ENCODE data around the gene HPSE. TPM values are rescaled to one million over a fixed set of nuclear protein-coding genes. Genes with fewer than 3 reads are reported as not detected.

The HPSE gene
- total and polyA plus RNA-seq, 2 experiments from 2014 or later: 2.2 to 2.9 TPM

DNA sequence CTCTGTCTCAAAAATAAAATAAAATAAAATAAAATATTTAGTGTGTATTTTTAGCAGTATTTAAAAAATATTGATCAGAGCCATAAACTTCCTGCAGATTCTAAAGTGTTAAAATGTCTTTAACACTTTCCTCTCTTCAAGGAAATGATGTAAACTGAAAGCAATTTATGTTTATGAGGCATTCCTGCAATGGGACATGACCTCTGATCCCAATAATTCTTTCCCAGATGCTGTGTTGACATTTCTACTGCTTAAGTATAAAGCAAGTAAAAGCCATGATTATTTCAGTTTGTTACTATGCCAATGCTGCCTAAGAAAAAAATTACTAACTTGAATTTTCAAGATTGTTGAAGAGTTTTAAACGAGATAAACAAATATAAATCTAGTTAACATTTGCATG, 79.1 kb downstream of the HPSE start:
- H3K27me3 Mint-ChIP-seq (ENCODE audit: insufficient read depth, low read depth, poor library complexity): peaks cover 1% of the 10 kb centered on the region
- Histone ChIP-seq H3K27me3 (ENCODE audit: insufficient read depth) (no peaks in the 10 kb centered on the region), H3K79me2 (replicated peaks; ENCODE audit: insufficient read depth) (no peaks in the 10 kb centered on the region), H4K20me1 (replicated peaks; ENCODE audit: insufficient read depth) (no peaks in the 10 kb centered on the region), H3F3A (replicated peaks; ENCODE audit: low read depth) (no peaks in the 10 kb centered on the region), H3K4me3 (no peak overlapping the region), H3K27ac (ENCODE audit: low read depth) (no peak overlapping the region), H3K4me1 (ENCODE audit: insufficient read depth) (no peaks in the 10 kb centered on the region), H3K4me2 (no peak overlapping the region), H3K36me3 (ENCODE audit: insufficient read depth) (no peaks in the 10 kb centered on the region), H3K9me2 (ENCODE audit: insufficient read depth) (no peaks in the 10 kb centered on the region), H2AFZ (no peak overlapping the region)
- no peak overlapping the region for H3K27ac Mint-ChIP-seq
- H3K36me3 Mint-ChIP-seq (ENCODE audit: low read depth): no peaks in the 10 kb centered on the region; the same call in 2 of the 3 replicates
- no peak overlapping the region for H3K4me3 Mint-ChIP-seq
- DNase-seq (ENCODE audit: low spot score) (no peak), ATAC-seq (no peak)
- H3K4me1 Mint-ChIP-seq: peaks cover 4% of the 10 kb centered on the region; the same call in 2 of the 3 replicates
- TF ChIP-seq, protein P1, sequence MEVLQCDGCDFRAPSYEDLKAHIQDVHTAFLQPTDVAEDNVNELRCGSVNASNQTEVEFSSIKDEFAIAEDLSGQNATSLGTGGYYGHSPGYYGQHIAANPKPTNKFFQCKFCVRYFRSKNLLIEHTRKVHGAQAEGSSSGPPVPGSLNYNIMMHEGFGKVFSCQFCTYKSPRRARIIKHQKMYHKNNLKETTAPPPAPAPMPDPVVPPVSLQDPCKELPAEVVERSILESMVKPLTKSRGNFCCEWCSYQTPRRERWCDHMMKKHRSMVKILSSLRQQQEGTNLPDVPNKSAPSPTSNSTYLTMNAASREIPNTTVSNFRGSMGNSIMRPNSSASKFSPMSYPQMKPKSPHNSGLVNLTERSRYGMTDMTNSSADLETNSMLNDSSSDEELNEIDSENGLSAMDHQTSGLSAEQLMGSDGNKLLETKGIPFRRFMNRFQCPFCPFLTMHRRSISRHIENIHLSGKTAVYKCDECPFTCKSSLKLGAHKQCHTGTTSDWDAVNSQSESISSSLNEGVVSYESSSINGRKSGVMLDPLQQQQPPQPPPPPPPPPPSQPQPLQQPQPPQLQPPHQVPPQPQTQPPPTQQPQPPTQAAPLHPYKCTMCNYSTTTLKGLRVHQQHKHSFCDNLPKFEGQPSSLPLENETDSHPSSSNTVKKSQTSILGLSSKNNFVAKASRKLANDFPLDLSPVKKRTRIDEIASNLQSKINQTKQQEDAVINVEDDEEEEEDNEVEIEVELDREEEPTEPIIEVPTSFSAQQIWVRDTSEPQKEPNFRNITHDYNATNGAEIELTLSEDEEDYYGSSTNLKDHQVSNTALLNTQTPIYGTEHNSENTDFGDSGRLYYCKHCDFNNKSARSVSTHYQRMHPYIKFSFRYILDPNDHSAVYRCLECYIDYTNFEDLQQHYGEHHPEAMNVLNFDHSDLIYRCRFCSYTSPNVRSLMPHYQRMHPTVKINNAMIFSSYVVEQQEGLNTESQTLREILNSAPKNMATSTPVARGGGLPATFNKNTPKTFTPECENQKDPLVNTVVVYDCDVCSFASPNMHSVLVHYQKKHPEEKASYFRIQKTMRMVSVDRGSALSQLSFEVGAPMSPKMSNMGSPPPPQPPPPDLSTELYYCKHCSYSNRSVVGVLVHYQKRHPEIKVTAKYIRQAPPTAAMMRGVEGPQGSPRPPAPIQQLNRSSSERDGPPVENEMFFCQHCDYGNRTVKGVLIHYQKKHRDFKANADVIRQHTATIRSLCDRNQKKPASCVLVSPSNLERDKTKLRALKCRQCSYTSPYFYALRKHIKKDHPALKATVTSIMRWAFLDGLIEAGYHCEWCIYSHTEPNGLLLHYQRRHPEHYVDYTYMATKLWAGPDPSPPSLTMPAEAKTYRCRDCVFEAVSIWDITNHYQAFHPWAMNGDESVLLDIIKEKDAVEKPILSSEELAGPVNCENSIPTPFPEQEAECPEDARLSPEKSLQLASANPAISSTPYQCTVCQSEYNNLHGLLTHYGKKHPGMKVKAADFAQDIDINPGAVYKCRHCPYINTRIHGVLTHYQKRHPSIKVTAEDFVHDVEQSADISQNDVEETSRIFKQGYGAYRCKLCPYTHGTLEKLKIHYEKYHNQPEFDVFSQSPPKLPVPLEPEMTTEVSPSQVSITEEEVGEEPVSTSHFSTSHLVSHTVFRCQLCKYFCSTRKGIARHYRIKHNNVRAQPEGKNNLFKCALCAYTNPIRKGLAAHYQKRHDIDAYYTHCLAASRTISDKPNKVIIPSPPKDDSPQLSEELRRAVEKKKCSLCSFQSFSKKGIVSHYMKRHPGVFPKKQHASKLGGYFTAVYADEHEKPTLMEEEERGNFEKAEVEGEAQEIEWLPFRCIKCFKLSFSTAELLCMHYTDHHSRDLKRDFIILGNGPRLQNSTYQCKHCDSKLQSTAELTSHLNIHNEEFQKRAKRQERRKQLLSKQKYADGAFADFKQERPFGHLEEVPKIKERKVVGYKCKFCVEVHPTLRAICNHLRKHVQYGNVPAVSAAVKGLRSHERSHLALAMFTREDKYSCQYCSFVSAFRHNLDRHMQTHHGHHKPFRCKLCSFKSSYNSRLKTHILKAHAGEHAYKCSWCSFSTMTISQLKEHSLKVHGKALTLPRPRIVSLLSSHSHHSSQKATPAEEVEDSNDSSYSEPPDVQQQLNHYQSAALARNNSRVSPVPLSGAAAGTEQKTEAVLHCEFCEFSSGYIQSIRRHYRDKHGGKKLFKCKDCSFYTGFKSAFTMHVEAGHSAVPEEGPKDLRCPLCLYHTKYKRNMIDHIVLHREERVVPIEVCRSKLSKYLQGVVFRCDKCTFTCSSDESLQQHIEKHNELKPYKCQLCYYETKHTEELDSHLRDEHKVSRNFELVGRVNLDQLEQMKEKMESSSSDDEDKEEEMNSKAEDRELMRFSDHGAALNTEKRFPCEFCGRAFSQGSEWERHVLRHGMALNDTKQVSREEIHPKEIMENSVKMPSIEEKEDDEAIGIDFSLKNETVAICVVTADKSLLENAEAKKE (CRISPR knock-in tag; IDR thresholded peaks at IDR 0.05): no peak
- TF ChIP-seq EZH2phosphoT487 (IDR thresholded peaks at IDR 0.05; ENCODE audit: unreplicated experiment) (no peak), NANOG (IDR thresholded peaks at IDR 0.05; ENCODE audit: borderline replicate concordance) (no peak), POLR2AphosphoS5 (IDR thresholded peaks at IDR 0.05; ENCODE audit: low read depth) (no peak), ZNF114 (CRISPR knock-in tag; IDR thresholded peaks at IDR 0.05) (no peak), EZH2 (IDR thresholded peaks at IDR 0.05; ENCODE audit: low read depth, unreplicated experiment) (no peak), JUNB (IDR thresholded peaks at IDR 0.05; ENCODE audit: unreplicated experiment) (no peak), STAT1 (IDR thresholded peaks at IDR 0.05; ENCODE audit: unreplicated experiment) (no peak), ZNF331 (CRISPR knock-in tag; IDR thresholded peaks at IDR 0.05; ENCODE audit: low read depth) (no peak), CREB1 (CRISPR knock-in tag; IDR thresholded peaks at IDR 0.05; ENCODE audit: low read depth) (no peak)
- TF ChIP-seq, protein P2, sequence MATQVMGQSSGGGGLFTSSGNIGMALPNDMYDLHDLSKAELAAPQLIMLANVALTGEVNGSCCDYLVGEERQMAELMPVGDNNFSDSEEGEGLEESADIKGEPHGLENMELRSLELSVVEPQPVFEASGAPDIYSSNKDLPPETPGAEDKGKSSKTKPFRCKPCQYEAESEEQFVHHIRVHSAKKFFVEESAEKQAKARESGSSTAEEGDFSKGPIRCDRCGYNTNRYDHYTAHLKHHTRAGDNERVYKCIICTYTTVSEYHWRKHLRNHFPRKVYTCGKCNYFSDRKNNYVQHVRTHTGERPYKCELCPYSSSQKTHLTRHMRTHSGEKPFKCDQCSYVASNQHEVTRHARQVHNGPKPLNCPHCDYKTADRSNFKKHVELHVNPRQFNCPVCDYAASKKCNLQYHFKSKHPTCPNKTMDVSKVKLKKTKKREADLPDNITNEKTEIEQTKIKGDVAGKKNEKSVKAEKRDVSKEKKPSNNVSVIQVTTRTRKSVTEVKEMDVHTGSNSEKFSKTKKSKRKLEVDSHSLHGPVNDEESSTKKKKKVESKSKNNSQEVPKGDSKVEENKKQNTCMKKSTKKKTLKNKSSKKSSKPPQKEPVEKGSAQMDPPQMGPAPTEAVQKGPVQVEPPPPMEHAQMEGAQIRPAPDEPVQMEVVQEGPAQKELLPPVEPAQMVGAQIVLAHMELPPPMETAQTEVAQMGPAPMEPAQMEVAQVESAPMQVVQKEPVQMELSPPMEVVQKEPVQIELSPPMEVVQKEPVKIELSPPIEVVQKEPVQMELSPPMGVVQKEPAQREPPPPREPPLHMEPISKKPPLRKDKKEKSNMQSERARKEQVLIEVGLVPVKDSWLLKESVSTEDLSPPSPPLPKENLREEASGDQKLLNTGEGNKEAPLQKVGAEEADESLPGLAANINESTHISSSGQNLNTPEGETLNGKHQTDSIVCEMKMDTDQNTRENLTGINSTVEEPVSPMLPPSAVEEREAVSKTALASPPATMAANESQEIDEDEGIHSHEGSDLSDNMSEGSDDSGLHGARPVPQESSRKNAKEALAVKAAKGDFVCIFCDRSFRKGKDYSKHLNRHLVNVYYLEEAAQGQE (IDR thresholded peaks at IDR 0.05; ENCODE audit: unreplicated experiment): no peak
- TF ChIP-seq, protein P3, sequence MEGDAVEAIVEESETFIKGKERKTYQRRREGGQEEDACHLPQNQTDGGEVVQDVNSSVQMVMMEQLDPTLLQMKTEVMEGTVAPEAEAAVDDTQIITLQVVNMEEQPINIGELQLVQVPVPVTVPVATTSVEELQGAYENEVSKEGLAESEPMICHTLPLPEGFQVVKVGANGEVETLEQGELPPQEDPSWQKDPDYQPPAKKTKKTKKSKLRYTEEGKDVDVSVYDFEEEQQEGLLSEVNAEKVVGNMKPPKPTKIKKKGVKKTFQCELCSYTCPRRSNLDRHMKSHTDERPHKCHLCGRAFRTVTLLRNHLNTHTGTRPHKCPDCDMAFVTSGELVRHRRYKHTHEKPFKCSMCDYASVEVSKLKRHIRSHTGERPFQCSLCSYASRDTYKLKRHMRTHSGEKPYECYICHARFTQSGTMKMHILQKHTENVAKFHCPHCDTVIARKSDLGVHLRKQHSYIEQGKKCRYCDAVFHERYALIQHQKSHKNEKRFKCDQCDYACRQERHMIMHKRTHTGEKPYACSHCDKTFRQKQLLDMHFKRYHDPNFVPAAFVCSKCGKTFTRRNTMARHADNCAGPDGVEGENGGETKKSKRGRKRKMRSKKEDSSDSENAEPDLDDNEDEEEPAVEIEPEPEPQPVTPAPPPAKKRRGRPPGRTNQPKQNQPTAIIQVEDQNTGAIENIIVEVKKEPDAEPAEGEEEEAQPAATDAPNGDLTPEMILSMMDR (conservative IDR thresholded peaks at IDR 0.05; ENCODE audit: low read depth in 2 of 2): no peak
- TF ChIP-seq, protein P4, sequence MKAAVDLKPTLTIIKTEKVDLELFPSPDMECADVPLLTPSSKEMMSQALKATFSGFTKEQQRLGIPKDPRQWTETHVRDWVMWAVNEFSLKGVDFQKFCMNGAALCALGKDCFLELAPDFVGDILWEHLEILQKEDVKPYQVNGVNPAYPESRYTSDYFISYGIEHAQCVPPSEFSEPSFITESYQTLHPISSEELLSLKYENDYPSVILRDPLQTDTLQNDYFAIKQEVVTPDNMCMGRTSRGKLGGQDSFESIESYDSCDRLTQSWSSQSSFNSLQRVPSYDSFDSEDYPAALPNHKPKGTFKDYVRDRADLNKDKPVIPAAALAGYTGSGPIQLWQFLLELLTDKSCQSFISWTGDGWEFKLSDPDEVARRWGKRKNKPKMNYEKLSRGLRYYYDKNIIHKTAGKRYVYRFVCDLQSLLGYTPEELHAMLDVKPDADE (IDR thresholded peaks at IDR 0.05): no peak
- H3K9me3 Mint-ChIP-seq: no peaks in the 10 kb centered on the region

Measured in GM23338 (cell line).